Measurements from ENCODE around the gene BCOR.

DNA sequence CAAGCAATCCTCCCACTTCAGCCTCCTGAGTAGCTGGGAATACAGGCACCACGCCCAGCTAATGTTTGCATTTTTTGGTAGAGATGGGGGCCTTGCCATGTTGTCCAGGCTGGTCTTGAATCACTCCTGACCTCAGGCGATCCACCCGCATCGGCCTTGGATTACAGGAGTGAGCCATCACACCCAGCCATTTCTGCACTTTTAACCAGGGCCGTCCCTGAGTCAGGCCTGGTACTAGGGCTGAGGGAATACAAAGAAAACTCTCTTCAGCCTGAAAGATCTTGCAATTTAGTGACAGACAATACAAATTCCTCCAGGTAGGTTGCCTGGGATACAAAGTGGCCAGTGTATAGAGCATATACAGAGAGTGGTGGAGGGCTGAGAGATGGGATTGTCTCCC is 65.8 kb downstream of the BCOR start:
- TF ChIP-seq, protein P1, sequence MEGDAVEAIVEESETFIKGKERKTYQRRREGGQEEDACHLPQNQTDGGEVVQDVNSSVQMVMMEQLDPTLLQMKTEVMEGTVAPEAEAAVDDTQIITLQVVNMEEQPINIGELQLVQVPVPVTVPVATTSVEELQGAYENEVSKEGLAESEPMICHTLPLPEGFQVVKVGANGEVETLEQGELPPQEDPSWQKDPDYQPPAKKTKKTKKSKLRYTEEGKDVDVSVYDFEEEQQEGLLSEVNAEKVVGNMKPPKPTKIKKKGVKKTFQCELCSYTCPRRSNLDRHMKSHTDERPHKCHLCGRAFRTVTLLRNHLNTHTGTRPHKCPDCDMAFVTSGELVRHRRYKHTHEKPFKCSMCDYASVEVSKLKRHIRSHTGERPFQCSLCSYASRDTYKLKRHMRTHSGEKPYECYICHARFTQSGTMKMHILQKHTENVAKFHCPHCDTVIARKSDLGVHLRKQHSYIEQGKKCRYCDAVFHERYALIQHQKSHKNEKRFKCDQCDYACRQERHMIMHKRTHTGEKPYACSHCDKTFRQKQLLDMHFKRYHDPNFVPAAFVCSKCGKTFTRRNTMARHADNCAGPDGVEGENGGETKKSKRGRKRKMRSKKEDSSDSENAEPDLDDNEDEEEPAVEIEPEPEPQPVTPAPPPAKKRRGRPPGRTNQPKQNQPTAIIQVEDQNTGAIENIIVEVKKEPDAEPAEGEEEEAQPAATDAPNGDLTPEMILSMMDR (IDR thresholded peaks at IDR 0.05), result no peak
- no peak for TF ChIP-seq POLR2AphosphoS5 (IDR thresholded peaks at IDR 0.05; ENCODE audit: low read depth, low read length)
- TF ChIP-seq, protein P2, sequence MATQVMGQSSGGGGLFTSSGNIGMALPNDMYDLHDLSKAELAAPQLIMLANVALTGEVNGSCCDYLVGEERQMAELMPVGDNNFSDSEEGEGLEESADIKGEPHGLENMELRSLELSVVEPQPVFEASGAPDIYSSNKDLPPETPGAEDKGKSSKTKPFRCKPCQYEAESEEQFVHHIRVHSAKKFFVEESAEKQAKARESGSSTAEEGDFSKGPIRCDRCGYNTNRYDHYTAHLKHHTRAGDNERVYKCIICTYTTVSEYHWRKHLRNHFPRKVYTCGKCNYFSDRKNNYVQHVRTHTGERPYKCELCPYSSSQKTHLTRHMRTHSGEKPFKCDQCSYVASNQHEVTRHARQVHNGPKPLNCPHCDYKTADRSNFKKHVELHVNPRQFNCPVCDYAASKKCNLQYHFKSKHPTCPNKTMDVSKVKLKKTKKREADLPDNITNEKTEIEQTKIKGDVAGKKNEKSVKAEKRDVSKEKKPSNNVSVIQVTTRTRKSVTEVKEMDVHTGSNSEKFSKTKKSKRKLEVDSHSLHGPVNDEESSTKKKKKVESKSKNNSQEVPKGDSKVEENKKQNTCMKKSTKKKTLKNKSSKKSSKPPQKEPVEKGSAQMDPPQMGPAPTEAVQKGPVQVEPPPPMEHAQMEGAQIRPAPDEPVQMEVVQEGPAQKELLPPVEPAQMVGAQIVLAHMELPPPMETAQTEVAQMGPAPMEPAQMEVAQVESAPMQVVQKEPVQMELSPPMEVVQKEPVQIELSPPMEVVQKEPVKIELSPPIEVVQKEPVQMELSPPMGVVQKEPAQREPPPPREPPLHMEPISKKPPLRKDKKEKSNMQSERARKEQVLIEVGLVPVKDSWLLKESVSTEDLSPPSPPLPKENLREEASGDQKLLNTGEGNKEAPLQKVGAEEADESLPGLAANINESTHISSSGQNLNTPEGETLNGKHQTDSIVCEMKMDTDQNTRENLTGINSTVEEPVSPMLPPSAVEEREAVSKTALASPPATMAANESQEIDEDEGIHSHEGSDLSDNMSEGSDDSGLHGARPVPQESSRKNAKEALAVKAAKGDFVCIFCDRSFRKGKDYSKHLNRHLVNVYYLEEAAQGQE (IDR thresholded peaks at IDR 0.05; ENCODE audit: insufficient read depth in 1 of 2, low read depth in 2 of 2, low read length in 1 of 2), result no peak
- TF ChIP-seq SIN3A (IDR thresholded peaks at IDR 0.05; ENCODE audit: borderline replicate concordance, insufficient read depth, low read depth, low read length), result no peak
